Astrocyte (in vitro differentiated cells and primary cell): ENCODE results near the gene MAN1C1. TPM values are rescaled to one million over a fixed set of nuclear protein-coding genes. Genes with fewer than 3 reads are reported as not detected.

ENCODE experiments used
- DNase-seq: peaks from one replicate; pipeline ENCODE4 v3.0.0-alpha.2; 2010; ENCODE audit warnings: low read depth
- FAIRE-seq: peaks from 2 replicates; lab custom pipeline; 2011; peaks lifted over from hg19 to GRCh38; lab: Jason Lieb, UNC
- H2AFZ ChIP-seq: 2 replicates; pipeline ENCODE4 v1.6.0; 2012; ENCODE audit warnings: low read depth, low read length, inconsistent platforms
- H3K27ac ChIP-seq: 2 replicates; pipeline ENCODE4 v1.5.1; 2011; ENCODE audit warnings: low read depth, low read length, inconsistent platforms
- H3K27me3 ChIP-seq: 2 replicates; pipeline ENCODE4 v1.6.0; 2011; ENCODE audit warnings: low read length, inconsistent platforms; ENCODE audit not compliant: insufficient read depth
- H3K36me3 ChIP-seq: 2 replicates; pipeline ENCODE4 v1.5.1; 2011; ENCODE audit warnings: low read length, inconsistent platforms; ENCODE audit not compliant: insufficient read depth
- H3K4me1 ChIP-seq: 2 replicates; pipeline ENCODE4 v1.5.1; 2011; ENCODE audit warnings: low read length, inconsistent platforms; ENCODE audit not compliant: insufficient read depth
- H3K4me2 ChIP-seq: 2 replicates; pipeline ENCODE4 v1.6.0; 2012; ENCODE audit warnings: low read length, inconsistent platforms
- H3K4me3 ChIP-seq: 2 replicates; pipeline ENCODE4 v1.5.1; 2011; ENCODE audit warnings: low read depth, mild to moderate bottlenecking, low read length, inconsistent platforms; ENCODE audit not compliant: insufficient read depth
- H3K79me2 ChIP-seq: 2 replicates; pipeline ENCODE4 v1.6.0; 2012; ENCODE audit warnings: mild to moderate bottlenecking, low read length, inconsistent platforms; ENCODE audit not compliant: insufficient read depth
- H3K9ac ChIP-seq: 2 replicates; pipeline ENCODE4 v1.6.0; 2012; ENCODE audit warnings: mild to moderate bottlenecking, low read length, inconsistent platforms
- H3K9me3 ChIP-seq: 2 replicates; pipeline ENCODE4 v1.5.1; 2012; ENCODE audit warnings: low read depth, mild to moderate bottlenecking, low read length, inconsistent platforms; ENCODE audit not compliant: insufficient read depth
- H4K20me1 ChIP-seq: 2 replicates; pipeline ENCODE4 v1.6.0; 2012; ENCODE audit warnings: low read length, inconsistent platforms; ENCODE audit not compliant: insufficient read depth
- H3K27ac Mint-ChIP-seq: one replicate; pipeline ENCODE4 v1.8.0; 2021; ENCODE audit warnings: mild to moderate bottlenecking, mixed read lengths; ENCODE audit not compliant: unreplicated experiment
- H3K27me3 Mint-ChIP-seq: one replicate; pipeline ENCODE4 v1.8.0; 2021; ENCODE audit warnings: low read depth, mixed read lengths; ENCODE audit not compliant: unreplicated experiment
- H3K36me3 Mint-ChIP-seq: one replicate; pipeline ENCODE4 v1.8.0; 2021; ENCODE audit warnings: low read depth, mixed read lengths; ENCODE audit not compliant: unreplicated experiment
- H3K4me1 Mint-ChIP-seq: one replicate; pipeline ENCODE4 v1.8.0; 2021; ENCODE audit warnings: low read depth, mixed read lengths; ENCODE audit not compliant: unreplicated experiment
- H3K4me3 Mint-ChIP-seq: one replicate; pipeline ENCODE4 v1.8.0; 2021; ENCODE audit warnings: mild to moderate bottlenecking, moderate library complexity, mixed read lengths; ENCODE audit not compliant: unreplicated experiment
- H3K9me3 Mint-ChIP-seq: one replicate; pipeline ENCODE4 v1.8.0; 2021; ENCODE audit warnings: mild to moderate bottlenecking, mixed read lengths; ENCODE audit not compliant: unreplicated experiment
- CTCF ChIP-seq: IDR thresholded peaks from 2 replicates; pipeline ENCODE4 v1.5.1; 2011; ENCODE audit warnings: low read depth, mild to moderate bottlenecking, inconsistent platforms, low read length, moderate library complexity; ENCODE audit not compliant: insufficient read depth
- EZH2 ChIP-seq: IDR thresholded peaks from 2 replicates; pipeline ENCODE4 v1.6.1; 2012; ENCODE audit warnings: mild to moderate bottlenecking, low read length, inconsistent platforms; ENCODE audit not compliant: insufficient read depth
- total RNA-seq: library from RNA; stranded (reverse); gene quantifications from 2 replicates; pipeline ENCODE4 v1.2.1, GENCODE V29; 2021

Gene MAN1C1
- total RNA-seq, 1 donor from 2014 or later, result 0.86 TPM

GRCh38 chr1:25810341-25811299 lies 194.0 kb downstream of the MAN1C1 start:
- H3K27ac ChIP-seq, result no peak overlapping the region
- FAIRE-seq, result no peak

GRCh38 chr1:25811384-25812082 lies 194.9 kb downstream of the MAN1C1 start:
- Histone ChIP-seq H3K9ac (peak overlapping the region; percentile 46), H3K4me3 (no peak overlapping the region), H3K9me3 (no peaks in the 10 kb centered on the region), H3K36me3 (peaks cover 3% of the 10 kb centered on the region), H2AFZ (no peak overlapping the region), H3K27me3 (no peaks in the 10 kb centered on the region), H3K27ac (no peak overlapping the region), H3K4me2 (no peak overlapping the region), H4K20me1 (peaks cover 18% of the 10 kb centered on the region), H3K79me2 (no peaks in the 10 kb centered on the region), H3K4me1 (peaks cover under 1% of the 10 kb centered on the region)
- peaks cover 10% of the 10 kb centered on the region for H3K36me3 Mint-ChIP-seq
- DNase-seq (no peak), FAIRE-seq (no peak)
- H3K9me3 Mint-ChIP-seq, result peaks cover 2% of the 10 kb centered on the region
- TF ChIP-seq EZH2 (no peak), CTCF (no peak)
- no peak overlapping the region for H3K27ac Mint-ChIP-seq
- no peaks in the 10 kb centered on the region for H3K27me3 Mint-ChIP-seq
- no peak overlapping the region for H3K4me3 Mint-ChIP-seq
- H3K4me1 Mint-ChIP-seq, result no peaks in the 10 kb centered on the region

More at GRCh38 chr1:25810341-25811299, 194.0 kb downstream of the MAN1C1 start:
- H3K9ac ChIP-seq, result peak overlapping the region; percentile 46
- Mint-ChIP-seq H3K4me3 (no peak overlapping the region), H3K27me3 (no peaks in the 10 kb centered on the region), H3K27ac (no peak overlapping the region), H3K36me3 (peaks cover 14% of the 10 kb centered on the region), H3K9me3 (peaks cover 2% of the 10 kb centered on the region), H3K4me1 (no peaks in the 10 kb centered on the region)
- H2AFZ ChIP-seq, result no peak overlapping the region
- no peaks in the 10 kb centered on the region for H3K79me2 ChIP-seq
- H3K9me3 ChIP-seq, result no peaks in the 10 kb centered on the region
- H3K27me3 ChIP-seq, result no peaks in the 10 kb centered on the region
- no peak for DNase-seq
- peaks cover 5% of the 10 kb centered on the region for H3K36me3 ChIP-seq
- H4K20me1 ChIP-seq, result peaks cover 27% of the 10 kb centered on the region
- H3K4me3 ChIP-seq, result no peak overlapping the region
- peaks cover 10% of the 10 kb centered on the region for H3K4me1 ChIP-seq
- no peak overlapping the region for H3K4me2 ChIP-seq
- TF ChIP-seq EZH2 (no peak), CTCF (peak; percentile 69)
